SW 1271 (cell line): ENCODE measurements around the gene ANKMY2.
"Not testable (repeated sequence)": the region's sequence is repeated elsewhere in the genome, so short reads cannot be mapped to it uniquely, and the experiment has no call there.

Source experiments
- DNase-seq, 2 experiments: peaks; one replicate each; lab custom pipeline; 2025; lab: John Stamatoyannopoulos, UW

Gene ANKMY2

DNA sequence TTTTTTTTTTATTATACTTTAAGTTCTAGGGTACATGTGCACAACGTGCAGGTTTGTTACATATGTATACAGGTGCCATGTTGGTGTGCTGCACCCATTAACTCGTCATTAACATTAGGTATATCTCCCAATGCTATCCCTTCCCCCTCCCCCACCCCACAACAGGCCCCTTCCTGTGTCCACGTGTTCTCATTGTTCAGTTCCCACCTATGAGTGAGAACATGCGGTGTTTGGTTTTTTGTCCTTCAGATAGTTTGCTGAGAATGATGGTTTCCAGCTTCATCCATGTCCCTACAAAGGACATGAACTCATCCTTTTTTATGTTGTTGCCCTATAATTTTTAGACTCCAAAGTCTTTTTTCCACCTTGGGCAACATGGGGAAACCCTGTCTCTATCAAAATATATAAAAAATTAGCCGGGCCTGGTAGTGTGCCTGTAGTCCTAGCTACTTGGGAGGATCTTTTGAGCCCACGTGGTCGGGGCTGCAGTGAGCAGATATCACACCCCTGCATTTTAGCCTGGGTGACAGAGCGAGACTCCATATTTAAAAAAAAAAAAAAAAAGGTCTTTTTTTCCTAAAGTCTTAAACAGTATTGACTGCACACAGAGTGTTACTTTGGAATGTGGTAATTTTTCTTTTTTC, 14.4 kb upstream of the ANKMY2 start:
- not testable (repeated sequence) for DNase-seq

GRCh38 chr7:16657656-16658279, 12.2 kb upstream of the ANKMY2 start:
- peak in 1 of 2 experiments; percentile 63 for DNase-seq

DNA sequence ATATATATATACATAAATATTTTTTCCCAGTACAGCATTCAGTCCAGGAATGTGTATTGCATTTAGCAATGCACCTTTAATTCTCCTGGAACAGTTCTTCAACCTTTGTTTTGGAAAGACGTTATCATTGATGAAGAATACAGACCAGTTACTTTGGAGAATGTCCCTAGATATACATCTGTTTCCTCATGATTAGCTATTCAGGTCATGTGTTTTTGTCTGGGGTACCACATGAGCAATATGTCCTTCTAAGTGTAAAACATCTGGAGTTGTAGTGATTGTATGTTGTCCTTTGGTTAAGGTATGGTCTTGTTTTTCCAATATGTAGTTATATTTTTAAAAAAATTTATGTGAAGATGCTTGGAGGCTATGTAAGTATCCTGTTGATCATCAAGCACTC, 10.6 kb upstream of the ANKMY2 start:
- DNase-seq: no peak

- no peak for DNase-seq
These were observed 9.8 kb upstream of the ANKMY2 start for GRCh38 chr7:16655394-16655793.

DNA sequence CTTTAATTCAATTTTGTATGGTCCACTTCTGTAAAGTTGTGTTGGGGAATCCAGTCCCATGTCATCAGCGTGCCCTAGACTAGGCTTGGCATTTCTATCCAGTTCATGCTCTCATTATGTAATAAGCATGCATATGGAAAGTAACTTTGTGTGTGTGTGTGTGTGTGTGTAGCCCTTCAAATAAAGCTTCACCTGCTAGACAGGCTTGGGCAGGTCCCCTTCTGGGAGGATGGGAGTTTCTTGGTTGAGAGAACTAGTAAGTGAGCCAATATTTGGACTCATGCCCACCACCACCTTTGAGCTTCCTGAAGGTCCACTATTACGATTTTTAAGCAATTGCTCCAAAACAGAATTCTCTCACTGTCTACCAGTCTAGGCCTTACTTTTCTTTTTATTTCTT, 7.3 kb upstream of the ANKMY2 start:
- no peak for DNase-seq

- DNase-seq: no peak
These were observed 6.7 kb upstream of the ANKMY2 start for GRCh38 chr7:16652240-16652583.

DNA sequence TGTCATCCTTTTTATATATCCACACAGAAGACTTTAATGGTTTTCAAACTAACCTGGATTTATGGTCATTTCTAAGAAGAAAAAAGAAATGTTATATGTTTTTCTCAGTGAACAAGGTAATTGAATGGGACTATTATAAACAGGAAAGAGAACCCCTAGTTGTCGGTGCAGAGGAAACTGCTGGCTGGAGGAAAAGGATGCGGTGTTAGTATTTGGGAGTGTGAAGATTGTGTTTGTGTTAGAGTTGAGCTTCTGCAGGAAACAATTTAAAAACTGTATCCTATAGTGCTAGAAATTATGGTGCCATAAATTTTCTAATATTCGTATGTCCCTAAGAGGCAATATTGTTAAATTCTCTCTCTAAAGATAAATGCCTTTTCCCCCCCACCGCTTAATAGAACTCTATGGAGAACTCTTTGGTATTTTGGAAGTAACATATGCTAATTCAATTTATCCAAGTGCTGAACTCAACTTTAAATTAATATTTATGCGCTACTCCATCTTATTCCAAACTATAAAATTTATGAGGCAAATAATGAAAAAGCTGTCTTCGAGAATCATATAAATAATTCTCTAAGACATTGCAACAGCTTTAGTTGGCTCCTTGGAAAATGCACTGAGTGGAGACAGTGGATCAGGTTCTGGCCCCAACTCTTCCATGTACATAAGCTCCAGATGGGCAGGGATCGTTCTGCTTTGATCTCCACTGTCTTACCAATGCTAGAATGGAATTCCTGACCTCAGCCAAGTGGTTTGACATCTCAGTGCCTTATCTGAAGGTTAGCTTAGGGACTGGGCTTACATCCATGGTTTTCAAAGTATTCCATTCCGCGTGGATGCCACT, 6.1 kb upstream of the ANKMY2 start:
- DNase-seq: no peak

DNA sequence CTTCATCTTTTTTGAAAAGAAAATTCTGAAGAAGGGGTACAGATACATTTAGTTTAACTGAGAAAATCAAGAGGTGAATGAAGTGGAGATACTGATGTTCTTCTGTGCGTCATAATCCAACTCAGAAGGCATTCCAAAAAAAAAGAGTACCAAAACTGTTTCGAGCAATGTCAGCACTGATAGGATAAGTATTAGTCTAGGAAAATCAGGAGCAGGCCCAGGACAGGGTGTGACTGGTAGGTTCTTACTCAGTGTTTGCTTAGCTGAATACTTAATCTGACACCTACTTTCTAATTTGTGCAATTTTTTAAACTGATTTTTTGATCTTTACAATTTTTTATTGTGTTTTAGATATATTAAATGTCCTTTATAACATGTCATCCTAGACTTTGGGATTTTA, 4.7 kb upstream of the ANKMY2 start:
- no peak for DNase-seq

- DNase-seq: no peak
These were observed 3.6 kb upstream of the ANKMY2 start for GRCh38 chr7:16649196-16649595.

- no peak for DNase-seq
These were observed 3.0 kb upstream of the ANKMY2 start for GRCh38 chr7:16648551-16648950.

DNA sequence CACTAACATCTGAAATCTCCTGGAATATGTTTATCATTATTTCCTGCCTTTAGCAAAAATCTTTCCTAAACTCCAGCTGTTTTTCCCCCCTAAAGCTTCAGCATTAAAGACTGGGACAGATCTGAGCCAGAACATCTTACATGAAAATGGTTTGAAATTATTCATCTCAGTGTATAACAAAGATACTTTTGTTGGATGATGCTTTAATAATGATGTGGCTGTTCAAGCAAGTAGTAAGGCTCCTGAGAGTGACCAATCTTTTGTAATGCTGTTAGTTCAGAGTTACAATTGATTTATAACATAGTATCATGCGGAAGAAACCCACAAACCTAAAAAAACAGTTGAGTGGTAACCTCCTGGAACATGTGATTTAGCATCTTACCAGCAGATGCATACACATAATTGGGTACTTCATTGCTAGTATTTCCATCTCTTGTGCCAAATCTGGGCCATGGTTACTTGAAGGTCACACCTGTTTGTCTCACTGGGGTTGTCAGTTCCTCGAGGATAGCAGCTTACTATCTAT, 1.9 kb upstream of the ANKMY2 start:
- no peak for DNase-seq

DNA sequence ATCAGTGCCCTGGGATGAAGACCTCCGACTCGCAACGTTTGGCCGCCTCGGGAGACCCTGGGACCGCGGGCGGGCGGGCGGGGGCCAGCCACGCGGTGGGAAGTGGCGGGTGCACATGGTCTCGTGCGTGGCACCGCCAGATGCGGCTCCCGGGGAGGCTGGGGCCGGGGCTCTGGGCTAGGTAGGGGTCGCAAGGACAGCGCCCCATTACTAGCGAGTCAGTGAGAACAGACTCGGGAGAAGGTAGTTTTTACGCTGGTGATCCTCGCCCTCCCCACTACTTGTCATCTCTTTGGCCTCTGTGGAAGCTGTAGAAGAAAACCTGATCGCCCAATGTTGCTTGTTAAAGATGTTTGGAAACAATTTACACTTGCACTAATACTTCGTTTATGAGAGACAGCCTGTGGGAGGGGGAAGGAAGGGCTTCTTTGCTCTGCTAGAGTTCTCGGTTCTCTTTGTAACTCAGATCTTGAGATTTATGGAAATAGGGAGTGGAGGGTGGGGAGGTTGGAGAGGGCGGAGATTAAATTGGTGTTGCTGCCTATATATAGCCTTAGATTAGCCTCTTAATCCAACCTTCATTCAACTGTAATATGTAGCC, 1.0 kb upstream of the ANKMY2 start:
- peak in 1 of 2 experiments; percentile 55 for DNase-seq

DNA sequence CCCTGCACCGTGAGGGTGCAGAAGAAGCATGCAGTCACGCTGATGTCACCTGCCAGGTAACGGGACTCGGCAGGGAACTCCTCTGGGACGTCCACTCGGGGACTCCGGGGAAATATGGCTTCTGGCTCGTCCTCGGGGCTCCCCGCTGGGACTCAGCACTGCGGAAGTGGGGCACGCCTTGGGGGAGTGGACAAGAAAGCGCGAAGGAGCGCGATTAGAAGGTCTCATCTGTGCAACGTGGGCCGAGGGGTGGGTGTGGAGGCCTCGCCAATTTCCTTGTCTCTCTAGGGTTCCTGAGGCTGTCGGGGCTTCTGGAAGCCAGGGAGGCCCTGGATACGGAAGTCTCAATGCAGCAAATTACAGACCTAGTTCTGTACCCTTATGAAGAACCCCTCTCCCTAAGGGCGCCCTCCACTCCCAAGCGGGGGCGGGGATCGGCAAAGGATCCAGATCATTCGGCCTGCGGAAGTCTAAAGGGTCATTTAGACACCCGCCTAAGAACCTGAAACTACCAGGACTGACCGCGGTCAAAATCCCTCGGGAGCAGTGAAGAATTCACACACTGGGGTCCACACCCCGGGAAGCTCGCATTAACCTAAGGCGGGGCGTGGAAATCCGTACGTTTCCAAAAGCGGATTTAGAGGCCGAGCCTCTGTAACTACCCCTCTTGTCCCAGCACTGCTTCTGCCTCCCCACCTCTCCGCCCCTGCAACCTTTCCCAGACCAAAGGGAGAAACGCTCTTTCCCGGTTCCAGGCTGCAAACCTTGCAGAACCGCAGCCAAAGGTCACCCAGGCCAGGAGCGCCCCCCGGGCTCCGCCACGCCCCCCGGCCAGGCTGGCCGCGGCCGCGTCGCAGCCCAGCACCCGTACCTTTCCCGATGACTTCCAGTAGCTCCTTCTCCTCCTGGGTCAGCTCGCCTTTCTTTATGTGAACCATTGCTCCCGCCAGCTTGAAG, 640 bp downstream of the ANKMY2 start:
- peak; percentile 31 to 67 for DNase-seq

DNA sequence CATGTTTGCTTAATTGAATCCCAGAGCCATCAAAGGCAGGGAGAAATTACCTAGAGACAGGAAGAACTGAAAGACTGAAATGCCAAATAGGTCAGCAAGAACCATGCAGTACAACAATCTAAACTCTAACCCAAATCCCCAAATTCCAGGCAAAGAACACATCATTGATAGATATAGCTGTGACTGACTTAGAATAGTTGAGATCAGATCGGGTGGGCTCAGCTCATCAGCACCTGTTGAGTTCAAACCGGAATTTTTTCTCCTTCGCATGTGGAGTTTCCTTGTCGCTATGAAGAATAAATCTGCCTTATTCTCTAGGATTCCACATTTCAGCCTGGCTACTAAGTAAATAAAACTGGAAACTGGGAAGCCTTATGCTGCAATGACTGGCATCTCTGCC, 1.4 kb downstream of the ANKMY2 start:
- DNase-seq: no peak

DNA sequence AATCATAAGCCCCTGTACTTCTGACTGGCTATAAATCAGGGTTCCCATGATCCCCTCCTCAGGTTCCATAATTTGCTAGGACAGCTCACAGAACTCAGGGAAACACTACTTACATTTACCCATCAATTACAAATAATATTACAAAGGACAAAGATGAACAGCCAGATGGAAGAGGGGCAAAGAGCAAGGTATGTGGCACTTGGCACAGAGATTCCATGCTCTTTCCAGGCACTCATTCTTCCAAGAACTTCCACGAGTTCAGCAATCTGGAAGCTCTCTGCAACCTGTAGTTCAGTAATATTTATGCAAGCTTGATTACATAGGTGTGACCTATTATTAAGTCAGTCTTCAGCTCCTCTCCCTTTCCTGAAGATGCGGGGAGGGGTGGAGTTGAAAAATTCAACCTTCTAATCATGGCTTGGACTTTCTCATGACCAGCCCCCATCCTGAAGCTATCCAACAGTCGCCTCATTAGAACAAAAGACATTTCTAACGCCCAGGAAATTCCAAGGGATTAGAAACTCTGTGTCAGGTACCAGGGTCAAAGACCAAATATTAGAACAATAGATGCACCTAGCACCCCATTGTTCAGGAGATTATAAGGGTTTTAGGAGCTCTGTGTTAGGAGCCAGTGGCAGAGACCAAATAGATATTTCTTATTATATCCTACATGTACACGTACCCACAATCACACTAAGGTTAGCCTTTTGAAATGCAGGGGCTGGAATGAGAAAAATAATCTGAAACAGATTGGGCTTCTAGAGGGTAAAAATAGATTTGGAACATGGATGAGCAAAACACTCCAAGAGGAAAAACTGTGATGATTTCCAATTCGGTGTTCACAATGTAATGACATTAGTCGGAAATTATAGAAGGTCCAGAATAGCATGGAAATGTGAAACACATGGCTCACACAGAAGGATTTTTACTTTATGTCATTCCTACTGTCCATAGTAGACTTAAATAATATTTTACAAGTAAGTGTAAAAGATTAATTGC, 7.0 kb downstream of the ANKMY2 start:
- DNase-seq: no peak

GRCh38 chr7:16637379-16637778, 8.2 kb downstream of the ANKMY2 start:
- DNase-seq: no peak

GRCh38 chr7:16636555-16637101, 8.9 kb downstream of the ANKMY2 start:
- DNase-seq: no peak

DNA sequence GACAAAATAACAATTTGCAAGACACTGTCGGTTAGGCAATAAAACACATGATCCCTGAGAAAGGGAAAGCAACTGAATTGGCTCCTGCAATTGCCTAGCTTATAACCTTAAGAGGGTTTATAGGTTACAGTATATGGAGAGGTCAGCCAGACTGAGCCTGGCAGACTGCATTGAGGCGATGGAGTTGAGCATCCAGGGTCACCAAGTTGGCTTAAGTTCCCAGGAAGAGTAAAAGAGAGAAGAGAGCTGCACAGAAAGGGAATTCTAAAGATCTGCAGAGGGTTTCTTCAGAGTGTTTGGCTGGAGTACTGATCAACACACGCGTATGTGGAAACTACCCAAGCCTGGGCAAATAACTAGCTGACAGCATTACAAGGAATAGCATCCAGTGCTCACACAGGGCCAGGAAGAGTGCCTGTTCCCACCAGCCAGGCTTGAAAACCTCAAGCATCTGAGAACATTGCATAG, 11.2 kb downstream of the ANKMY2 start:
- no peak for DNase-seq

- DNase-seq: no peak
These were observed 14.9 kb downstream of the ANKMY2 start for GRCh38 chr7:16630654-16631053.

DNA sequence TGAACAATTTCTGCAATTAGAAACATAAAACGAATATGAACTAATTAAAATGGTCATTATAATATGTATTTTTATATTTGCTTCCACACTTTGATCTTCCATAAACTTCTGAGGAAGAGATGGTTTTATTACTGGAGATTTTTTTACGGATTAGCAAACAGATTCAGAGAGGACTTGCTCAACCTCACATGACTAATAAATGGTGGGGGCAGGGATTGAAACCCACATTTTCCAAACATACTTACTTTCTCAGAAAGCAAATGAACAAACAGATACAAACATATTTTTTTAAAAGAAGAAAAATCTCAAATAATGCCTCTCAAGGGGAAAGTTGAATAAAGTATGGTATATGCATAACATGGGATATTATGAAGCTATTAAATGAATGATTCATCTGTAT, 18.3 kb downstream of the ANKMY2 start:
- no peak for DNase-seq
